Neuronal stem cell (in vitro differentiated cells): Measurements from ENCODE around the gene ZNF423.

Experiments used
- DNase-seq: peaks from one replicate; pipeline ENCODE4 v3.0.0-alpha.2; 2013; ENCODE audit warnings: low spot score
- H2AFZ ChIP-seq: one replicate; pipeline ENCODE4 v1.6.1; 2013; ENCODE audit warnings: mild to moderate bottlenecking, low read length, inconsistent platforms
- H2AK5ac ChIP-seq: 2 replicates; pipeline ENCODE4 v1.6.1; 2013; ENCODE audit warnings: low read depth, mild to moderate bottlenecking, inconsistent platforms, low read length, moderate library complexity, mixed read lengths
- H2BK120ac ChIP-seq: 2 replicates; pipeline ENCODE4 v1.6.1; 2013; ENCODE audit warnings: low read depth, mild to moderate bottlenecking, inconsistent platforms, low read length, moderate library complexity, mixed read lengths
- H2BK12ac ChIP-seq: one replicate; pipeline ENCODE4 v1.6.1; 2013; ENCODE audit warnings: low read length, inconsistent platforms
- H2BK15ac ChIP-seq: 2 replicates; pipeline ENCODE4 v1.6.1; 2013; ENCODE audit warnings: mild to moderate bottlenecking, low read length, inconsistent platforms, mixed read lengths
- H2BK5ac ChIP-seq: one replicate; pipeline ENCODE4 v1.6.1; 2013; ENCODE audit warnings: inconsistent platforms, mild to moderate bottlenecking, low read length, moderate library complexity
- H3K14ac ChIP-seq: one replicate; pipeline ENCODE4 v1.6.1; 2013; ENCODE audit warnings: low read length, inconsistent platforms
- H3K18ac ChIP-seq: 2 replicates; pipeline ENCODE4 v1.6.1; 2013; ENCODE audit warnings: low read length, inconsistent platforms
- H3K23ac ChIP-seq: 2 replicates; pipeline ENCODE4 v1.6.1; 2013; ENCODE audit warnings: low read depth, mild to moderate bottlenecking, mixed read lengths, low read length, inconsistent platforms; ENCODE audit not compliant: poor library complexity
- H3K27ac ChIP-seq: replicated peaks from 3 replicates; pipeline ENCODE4 v1.5.1; 2013; ENCODE audit warnings: low read length, inconsistent platforms
- H3K27me3 ChIP-seq, 3 experiments: 2 replicates each; pipeline ENCODE4 v1.6.1; 2013; ENCODE audit warnings: low read length in 3 of 3, mild to moderate bottlenecking in 2 of 3, inconsistent platforms in 1 of 3, low read depth in 1 of 3, mixed read lengths in 1 of 3, moderate library complexity in 1 of 3; ENCODE audit not compliant: control insufficient read depth in 3 of 3, insufficient read depth in 3 of 3
- H3K36me3 ChIP-seq, 2 donors: replicated peaks in 1 of 2; 2 replicates each; pipeline ENCODE4 v1.6.1; 2013; ENCODE audit warnings: low read length in 2 of 2; ENCODE audit not compliant: control insufficient read depth in 2 of 2, insufficient read depth in 2 of 2
- H3K4ac ChIP-seq: 2 replicates; pipeline ENCODE4 v1.6.1; 2013; ENCODE audit warnings: inconsistent platforms, mild to moderate bottlenecking, low read length, moderate library complexity
- H3K4me1 ChIP-seq, 2 donors: 1 replicate in 1 of 2; 2 replicates in 1 of 2; pipeline ENCODE4 v1.6.1; 2013; ENCODE audit warnings: low read length in 2 of 2, low read depth in 1 of 2; ENCODE audit not compliant: control insufficient read depth in 2 of 2, insufficient read depth in 1 of 2
- H3K4me2 ChIP-seq: one replicate; pipeline ENCODE4 v1.6.1; 2013; ENCODE audit warnings: mild to moderate bottlenecking, low read length, inconsistent platforms; ENCODE audit not compliant: insufficient read depth, poor library complexity, severe bottlenecking
- H3K4me3 ChIP-seq, 2 donors: 2 replicates each; pipeline ENCODE4 v1.5.1; 2013; ENCODE audit warnings: low read length in 2 of 2, mild to moderate bottlenecking in 2 of 2, inconsistent platforms in 1 of 2, moderate library complexity in 1 of 2
- H3K79me1 ChIP-seq: one replicate; pipeline ENCODE4 v1.6.1; 2013; ENCODE audit warnings: low read depth, mild to moderate bottlenecking, inconsistent platforms, low read length, moderate library complexity
- H3K9ac ChIP-seq: one replicate; pipeline ENCODE4 v1.6.1; 2013; ENCODE audit warnings: mild to moderate bottlenecking, low read depth, low read length, inconsistent platforms; ENCODE audit not compliant: poor library complexity
- H3K9me3 ChIP-seq, 2 donors: replicated peaks in 1 of 2; 2 replicates each; pipeline versions ENCODE3 to v1.6.1; 2013; ENCODE audit warnings: low read length in 2 of 2, mild to moderate bottlenecking in 2 of 2, inconsistent platforms in 1 of 2, low read depth in 1 of 2, mixed read lengths in 1 of 2, moderate library complexity in 1 of 2; ENCODE audit not compliant: control insufficient read depth in 2 of 2, insufficient read depth in 1 of 2
- H4K8ac ChIP-seq: one replicate; pipeline ENCODE4 v1.6.1; 2013; ENCODE audit warnings: low read depth, mild to moderate bottlenecking, inconsistent platforms, low read length, moderate library complexity
- H4K91ac ChIP-seq: one replicate; pipeline ENCODE4 v1.6.1; 2013; ENCODE audit warnings: low read length, low read depth, mild to moderate bottlenecking, inconsistent platforms; ENCODE audit not compliant: poor library complexity
- WGBS, 2 donors: extraction: QIAGEN DNeasy Blood & Tissue Kit; methylation state at CpG; one replicate each; pipeline ENCODE4 v1.1.7; 2013; ENCODE audit warnings: missing lambda C conversion rate in 2 of 2, mixed read lengths in 1 of 2; ENCODE audit not compliant: insufficient read length in 2 of 2, insufficient replicate concordance in 1 of 2; ENCODE audit errors: extremely low coverage in 2 of 2; 5-methylcytosine and 5-hydroxymethylcytosine counted together

The ZNF423 gene

DNA sequence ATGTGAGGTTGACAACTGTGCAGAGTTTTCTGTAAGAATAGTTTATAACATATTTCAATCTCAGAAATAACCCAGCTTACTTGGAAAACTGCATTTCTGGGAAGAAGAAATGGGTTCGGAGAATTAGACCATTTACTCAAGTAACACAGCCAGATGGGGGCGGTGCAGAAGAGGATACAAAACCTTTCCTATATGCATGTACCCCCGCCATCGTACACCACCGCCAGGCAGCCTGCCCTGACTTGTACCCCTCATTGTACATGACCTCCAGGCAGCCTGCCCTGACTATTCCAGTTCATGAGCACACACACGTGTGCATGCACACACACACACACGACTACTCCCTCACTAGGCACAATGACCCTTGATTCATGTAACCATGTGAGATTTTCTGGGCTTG is 328.3 kb downstream of the ZNF423 start:
- no peaks in the 10 kb centered on the region for H3K79me1 ChIP-seq
- no peak overlapping the region for H3K4me3 ChIP-seq
- H2BK5ac ChIP-seq, result no peak overlapping the region
- no peak overlapping the region for H2AFZ ChIP-seq
- H3K14ac ChIP-seq, result no peak overlapping the region
- no peaks in the 10 kb centered on the region for H3K27me3 ChIP-seq
- no peak for DNase-seq
- H3K23ac ChIP-seq, result peak overlapping the region; percentile 67
- H3K4me2 ChIP-seq, result no peak overlapping the region
- peak overlapping the region; percentile 62 for H3K18ac ChIP-seq
- peaks cover 37% of the 10 kb centered on the region in 2 donors for H3K4me1 ChIP-seq
- no CpG with 5 or more reads among the region's 7 CpGs for WGBS, 2 donors
- H3K9me3 ChIP-seq, result no peaks in the 10 kb centered on the region
- peaks cover 10 to 22% of the 10 kb centered on the region in 2 donors for H3K36me3 ChIP-seq
- H3K9ac ChIP-seq, result peak overlapping the region; percentile 84
- no peak overlapping the region for H2BK120ac ChIP-seq
- H4K91ac ChIP-seq, result no peak overlapping the region
- no peak overlapping the region for H3K27ac ChIP-seq
- H2BK15ac ChIP-seq, result no peak overlapping the region
- H4K8ac ChIP-seq, result no peak overlapping the region
- H3K4ac ChIP-seq, result no peak overlapping the region
- peak overlapping the region; percentile 47 for H2AK5ac ChIP-seq
- peak overlapping the region; percentile 75 for H2BK12ac ChIP-seq

DNA sequence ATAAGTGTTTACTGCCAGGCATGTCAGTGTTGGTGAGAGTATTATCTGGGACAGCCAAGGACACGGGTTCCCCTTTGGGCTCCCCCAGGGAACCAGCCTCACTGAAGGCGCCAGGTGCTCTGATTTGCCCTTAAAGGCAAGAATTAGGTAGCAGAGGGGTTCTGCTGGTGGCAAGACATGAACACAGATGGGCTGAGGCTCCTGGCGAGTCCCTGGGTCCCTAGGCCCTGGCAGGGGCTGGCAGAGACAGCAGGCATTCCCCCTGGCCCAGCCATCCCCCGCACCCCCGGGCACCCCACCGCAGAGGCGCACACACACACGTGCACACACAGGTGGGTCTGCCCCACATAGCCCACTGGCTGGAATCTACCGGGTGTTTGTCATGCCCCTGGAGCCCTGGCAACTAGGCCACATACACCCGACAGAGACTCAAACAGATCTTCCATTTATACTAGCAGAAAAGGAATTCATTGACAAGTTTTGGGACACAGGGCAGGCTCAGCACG is 329.0 kb downstream of the ZNF423 start:
- Histone ChIP-seq H2BK12ac (no peak overlapping the region), H3K27me3 (no peaks in the 10 kb centered on the region), H4K8ac (no peak overlapping the region), H3K9me3 (no peaks in the 10 kb centered on the region), H3K18ac (peak overlapping the region; percentile 29), H3K4me1 (peaks cover 31% of the 10 kb centered on the region in 2 donors), H3K36me3 (peaks cover 15 to 29% of the 10 kb centered on the region in 2 donors), H3K4me2 (no peak overlapping the region), H3K9ac (no peak overlapping the region), H3K4me3 (no peak overlapping the region), H2AFZ (no peak overlapping the region), H2BK120ac (no peak overlapping the region), H3K23ac (no peak overlapping the region), H2BK5ac (no peak overlapping the region), H2BK15ac (no peak overlapping the region), H3K14ac (no peak overlapping the region), H3K4ac (no peak overlapping the region), H2AK5ac (no peak overlapping the region), H4K91ac (no peak overlapping the region), H3K79me1 (no peaks in the 10 kb centered on the region), H3K27ac (no peak overlapping the region)
- DNase-seq, result no peak
- WGBS, 2 donors, result no CpG with 5 or more reads among the region's 11 CpGs

DNA sequence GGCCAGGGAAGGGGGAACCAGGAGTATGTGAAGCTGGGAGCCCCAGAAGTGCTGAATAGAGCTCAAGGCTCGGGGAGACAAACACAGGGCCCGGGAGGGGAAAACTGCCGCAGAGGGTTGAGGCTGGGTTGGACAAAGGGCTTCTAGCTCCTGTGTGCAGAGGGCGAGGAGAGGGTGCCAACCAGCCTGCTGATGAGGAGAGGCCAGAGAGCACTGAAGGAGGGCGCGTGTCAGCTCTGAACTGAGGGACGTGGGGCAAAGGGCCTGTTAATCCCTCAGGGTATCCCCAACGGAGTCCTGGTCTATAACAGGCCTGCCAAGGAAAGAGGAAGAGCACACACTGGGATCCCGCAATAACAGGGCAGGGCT is 331.0 kb downstream of the ZNF423 start:
- Histone ChIP-seq H4K8ac (no peak overlapping the region), H4K91ac (no peak overlapping the region), H3K9me3 (no peaks in the 10 kb centered on the region), H2AFZ (no peak overlapping the region), H3K4me3 (no peak overlapping the region), H3K4ac (no peak overlapping the region), H2BK12ac (no peak overlapping the region), H2BK120ac (no peak overlapping the region), H2BK5ac (no peak overlapping the region), H3K27ac (no peak overlapping the region), H3K23ac (no peak overlapping the region), H3K4me1 (peaks cover 17 to 18% of the 10 kb centered on the region in 2 donors), H2BK15ac (no peak overlapping the region), H3K36me3 (peaks cover 19 to 48% of the 10 kb centered on the region in 2 donors), H3K14ac (no peak overlapping the region), H3K18ac (no peak overlapping the region), H3K79me1 (no peaks in the 10 kb centered on the region), H3K4me2 (no peak overlapping the region), H2AK5ac (peak overlapping the region; percentile 33), H3K27me3 (no peaks in the 10 kb centered on the region), H3K9ac (no peak overlapping the region)
- no CpG with 5 or more reads among the region's 9 CpGs for WGBS, 2 donors
- no peak for DNase-seq

DNA sequence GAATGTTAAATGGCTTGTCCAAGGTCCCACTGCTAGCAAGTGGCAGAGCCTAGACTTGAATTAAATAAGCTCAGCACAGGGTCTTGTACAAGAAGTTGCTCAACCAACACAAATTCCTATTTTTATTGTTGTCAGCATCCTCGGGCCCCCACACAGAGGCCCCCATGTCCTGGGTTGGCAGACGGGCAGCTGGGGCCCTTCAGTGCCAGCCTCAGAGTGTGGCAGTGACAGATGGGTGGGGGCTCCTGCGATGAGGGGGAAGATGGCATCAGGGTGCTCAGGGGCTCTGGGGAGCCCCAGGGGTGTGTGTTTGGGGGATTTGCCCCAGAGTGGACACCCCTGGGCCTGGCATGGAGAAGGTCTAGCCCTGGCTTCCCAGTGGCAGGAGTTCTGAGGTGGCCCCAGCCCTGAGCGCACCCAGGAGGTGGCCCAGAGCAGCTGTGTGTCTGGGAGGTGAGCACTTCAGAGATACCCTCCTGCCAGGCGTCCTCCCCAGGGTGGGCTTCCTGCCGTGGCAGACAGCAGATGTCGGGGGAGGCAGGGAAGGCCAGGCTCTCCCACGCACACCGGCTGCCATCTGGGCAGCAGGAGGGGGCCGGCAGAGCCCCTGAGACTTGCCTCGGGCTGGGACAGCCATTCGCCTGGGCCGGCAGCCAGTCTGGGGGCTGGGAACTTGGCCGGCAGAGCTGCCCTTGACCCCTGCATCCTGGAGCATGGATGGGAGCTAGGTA is 331.5 kb downstream of the ZNF423 start:
- Histone ChIP-seq H3K4me2 (no peak overlapping the region), H3K9me3 (no peaks in the 10 kb centered on the region), H3K4me3 (no peak overlapping the region), H3K79me1 (no peaks in the 10 kb centered on the region), H3K9ac (no peak overlapping the region), H2BK120ac (no peak overlapping the region), H3K4me1 (peaks cover 11 to 13% of the 10 kb centered on the region in 2 donors), H3K23ac (no peak overlapping the region), H3K36me3 (peaks cover 19 to 54% of the 10 kb centered on the region in 2 donors), H3K4ac (no peak overlapping the region), H2BK5ac (no peak overlapping the region), H4K8ac (no peak overlapping the region), H4K91ac (no peak overlapping the region), H2BK15ac (no peak overlapping the region), H3K27me3 (no peaks in the 10 kb centered on the region), H2AK5ac (peak overlapping the region; percentile 33), H2BK12ac (peak overlapping the region; percentile 79), H3K14ac (no peak overlapping the region), H3K18ac (peak overlapping the region; percentile 13), H3K27ac (no peak overlapping the region), H2AFZ (no peak overlapping the region)
- no CpG with 5 or more reads among the region's 14 CpGs for WGBS, 2 donors
- DNase-seq, result no peak
